ENCODE data around the gene BRSK1. TPM values are rescaled to one million over a fixed set of nuclear protein-coding genes. Genes with fewer than 3 reads are reported as not detected.

Gene BRSK1
- total RNA-seq, 2 donors from 2014 or later: 6.3 to 13.7 TPM

DNA sequence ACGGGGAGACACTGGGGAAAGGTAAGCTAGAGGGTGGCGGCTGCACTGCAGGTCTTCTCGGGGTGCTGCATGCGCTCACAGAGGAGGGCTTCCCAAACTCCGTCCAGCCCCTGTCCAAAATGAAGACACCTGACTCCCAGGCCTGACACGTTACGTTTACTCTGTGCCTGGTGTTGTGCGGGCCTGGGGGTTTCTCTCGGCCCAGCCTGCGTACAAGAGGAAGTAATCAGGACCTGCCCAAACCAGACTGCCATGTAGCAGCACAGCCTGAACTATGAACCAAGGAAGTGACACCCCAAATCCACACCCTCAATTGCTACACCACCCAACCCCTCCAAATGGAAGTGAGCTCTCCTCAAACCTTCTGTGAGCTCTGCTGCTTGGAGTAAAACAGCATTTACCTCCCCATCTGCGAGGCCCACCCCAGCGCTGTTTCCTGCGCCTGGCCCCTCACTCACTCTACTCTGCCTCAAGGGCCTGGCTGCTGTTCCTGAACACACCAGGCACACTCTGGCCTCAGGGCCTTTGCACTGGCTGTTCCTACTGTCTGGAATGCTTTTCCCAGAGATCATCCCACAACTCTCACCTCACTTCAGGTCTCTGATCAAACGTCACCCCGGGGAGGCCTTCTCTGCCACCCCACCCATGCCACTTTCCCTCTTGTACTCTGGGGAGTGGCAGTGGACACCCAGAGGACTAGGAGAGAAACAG lies 6.9 kb upstream of the BRSK1 start:
- no peak for ATAC-seq (replicated peaks)
- H3K27ac Mint-ChIP-seq: peak overlapping the region; percentile 54
- H3K27me3 Mint-ChIP-seq: no peaks in the 10 kb centered on the region
- peaks cover 42% of the 10 kb centered on the region for H3K36me3 Mint-ChIP-seq (ENCODE audit: low read depth)
- H3K4me1 Mint-ChIP-seq: peaks cover 15% of the 10 kb centered on the region
- H3K4me3 Mint-ChIP-seq: peak overlapping the region; percentile 28
- H3K9me3 Mint-ChIP-seq: no peaks in the 10 kb centered on the region

DNA sequence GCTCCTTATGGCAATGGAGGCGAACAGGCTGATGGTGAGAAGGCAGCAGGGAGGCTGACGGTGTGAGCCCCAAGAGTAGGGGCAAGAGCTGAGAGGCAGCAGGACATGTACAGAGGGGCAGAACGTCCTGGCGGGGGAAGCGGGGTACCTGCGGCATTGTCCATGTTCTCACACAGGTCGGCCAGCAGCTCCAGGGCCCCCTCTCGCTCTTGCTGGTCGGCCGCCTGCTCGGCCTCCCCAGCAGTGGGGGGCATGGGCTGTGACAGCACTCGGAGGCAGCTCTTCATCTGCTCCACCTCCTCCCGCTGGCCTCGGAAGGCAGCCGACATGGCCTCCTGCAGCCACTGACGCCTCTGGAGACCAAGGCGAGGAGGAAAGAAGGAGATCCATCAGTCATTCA lies 6.3 kb upstream of the BRSK1 start:
- peak overlapping the region; percentile 98 for H3K4me3 Mint-ChIP-seq
- H3K4me1 Mint-ChIP-seq: peaks cover 11% of the 10 kb centered on the region
- H3K27ac Mint-ChIP-seq: no peak overlapping the region
- no peak for ATAC-seq (replicated peaks)
- H3K27me3 Mint-ChIP-seq: no peaks in the 10 kb centered on the region
- no peaks in the 10 kb centered on the region for H3K9me3 Mint-ChIP-seq
- H3K36me3 Mint-ChIP-seq (ENCODE audit: low read depth): peaks cover 36% of the 10 kb centered on the region

DNA sequence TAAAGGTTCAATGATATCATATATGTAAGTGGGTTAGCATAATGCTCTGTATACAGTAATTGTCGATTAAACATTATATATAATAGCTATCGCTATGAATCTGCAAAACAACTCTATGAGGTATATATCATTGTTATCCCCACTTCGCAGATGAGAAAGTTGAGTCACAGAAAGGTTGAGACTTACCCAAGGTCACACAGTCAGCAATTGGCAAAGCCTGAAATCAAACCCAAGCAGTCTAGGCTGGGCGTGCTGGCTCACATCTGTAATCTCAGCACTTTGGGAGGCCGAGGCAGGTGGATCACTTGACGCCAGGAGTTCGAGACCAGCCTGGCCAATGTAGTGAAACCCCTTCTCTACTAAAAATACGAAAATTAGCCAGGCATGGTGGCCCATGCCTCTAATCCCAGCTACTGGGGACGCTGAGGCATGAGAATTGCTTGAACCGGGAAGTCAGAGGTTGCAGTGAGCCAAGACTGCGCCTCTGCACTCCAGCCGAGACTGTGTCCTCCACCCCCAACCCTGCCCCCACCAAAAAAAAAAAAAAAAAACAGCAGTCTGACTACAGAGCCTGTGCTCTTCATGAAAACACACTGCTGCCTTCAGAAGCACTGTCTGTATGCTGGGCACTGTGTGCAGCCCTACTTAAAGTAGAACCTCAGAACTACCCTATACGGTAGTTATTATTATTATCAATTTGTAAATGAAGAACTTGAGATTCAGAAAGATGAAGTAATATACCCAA lies 5.2 kb upstream of the BRSK1 start:
- Mint-ChIP-seq H3K4me1 (peaks cover 14% of the 10 kb centered on the region), H3K4me3 (peak overlapping the region; percentile 98), H3K9me3 (no peaks in the 10 kb centered on the region), H3K36me3 (ENCODE audit: low read depth) (peaks cover 25% of the 10 kb centered on the region), H3K27ac (peak overlapping the region; percentile 99), H3K27me3 (no peaks in the 10 kb centered on the region)
- no peak for ATAC-seq (replicated peaks)

DNA sequence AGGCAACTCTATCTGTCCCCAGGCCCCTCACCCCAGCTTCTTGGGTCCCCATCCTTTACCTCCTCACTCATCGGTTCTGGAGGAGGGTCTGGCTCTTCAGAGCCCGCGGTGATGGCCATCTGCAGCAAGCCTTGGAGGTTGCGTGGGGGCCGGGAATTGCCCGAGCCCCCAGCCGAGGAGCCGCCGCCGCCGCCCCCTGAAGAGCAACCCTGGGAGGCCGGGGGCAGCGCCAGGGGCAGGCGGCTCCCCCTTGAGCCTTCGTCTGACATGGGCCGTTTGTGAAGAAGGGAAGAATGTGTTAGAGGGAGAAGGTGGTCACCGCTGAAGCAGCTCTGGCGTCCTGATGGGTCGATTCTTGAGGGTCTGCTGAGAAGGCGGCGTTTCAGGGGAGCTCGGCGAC lies 4.5 kb upstream of the BRSK1 start:
- Mint-ChIP-seq H3K36me3 (ENCODE audit: low read depth) (peaks cover 22% of the 10 kb centered on the region), H3K4me3 (peak overlapping the region; percentile 98), H3K4me1 (peaks cover 17% of the 10 kb centered on the region), H3K9me3 (no peaks in the 10 kb centered on the region), H3K27me3 (no peaks in the 10 kb centered on the region), H3K27ac (peak overlapping the region; percentile 99)
- ATAC-seq (replicated peaks): no peak

GRCh38 chr19:55279770-55280643 lies 3.8 kb upstream of the BRSK1 start, which contains the start of gene HSPBP1:
TSS of gene HSPBP1 (minus strand) at chr19:55280110. CDS start at chr19:55279608, 502 bp downstream.
- Mint-ChIP-seq H3K4me1 (peaks cover 17% of the 10 kb centered on the region), H3K4me3 (peak within 1 kb of the TSS; percentile 98), H3K9me3 (no peaks in the 10 kb centered on the region), H3K27ac (peak within 1 kb of the TSS; percentile 99), H3K27me3 (no peaks in the 10 kb centered on the region), H3K36me3 (ENCODE audit: low read depth) (peaks cover 22% of the 10 kb centered on the region)
- ATAC-seq (replicated peaks): peak; percentile 92

- no peak for ATAC-seq (replicated peaks)
- Mint-ChIP-seq H3K4me3 (peak overlapping the region; percentile 33), H3K4me1 (peaks cover 11% of the 10 kb centered on the region), H3K27ac (no peak overlapping the region), H3K27me3 (no peaks in the 10 kb centered on the region), H3K36me3 (ENCODE audit: low read depth) (peaks cover 6% of the 10 kb centered on the region), H3K9me3 (no peaks in the 10 kb centered on the region)
These were observed 735 bp downstream of the BRSK1 start for GRCh38 chr19:55284405-55285058.

DNA sequence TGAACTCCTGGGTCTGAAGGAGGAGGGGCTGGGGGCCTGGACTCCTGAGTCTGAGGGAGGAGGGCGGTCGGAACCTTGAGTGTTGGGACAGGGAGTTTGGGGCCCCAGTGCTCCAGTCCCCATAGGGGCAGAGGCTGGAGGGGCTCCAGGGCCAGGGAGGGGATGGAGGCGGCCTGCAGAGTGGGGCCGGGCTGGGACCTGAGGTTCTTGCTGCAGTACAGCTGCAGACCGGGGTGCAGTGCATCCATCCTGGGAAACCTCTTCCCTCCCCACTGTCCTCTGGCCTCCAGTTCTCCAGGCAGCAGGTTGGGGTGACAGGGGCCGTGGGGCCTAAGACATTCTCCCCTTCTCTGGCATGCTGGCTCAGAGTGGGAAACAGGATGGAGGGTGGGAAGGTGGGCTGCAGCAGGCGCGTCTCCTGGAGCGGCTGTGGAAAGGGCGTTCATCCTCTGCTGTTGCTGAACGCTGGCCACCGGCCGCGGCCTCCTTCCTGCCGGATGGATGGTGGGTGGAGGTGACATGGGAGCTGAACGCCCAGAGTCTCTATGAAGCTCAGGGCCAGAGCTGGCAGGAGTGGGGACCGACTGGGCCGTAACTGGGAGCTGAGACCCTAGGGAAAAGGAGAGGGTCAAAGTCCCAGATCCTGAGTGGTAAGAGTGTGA lies 1.6 kb downstream of the BRSK1 start:
- no peaks in the 10 kb centered on the region for H3K9me3 Mint-ChIP-seq
- H3K27ac Mint-ChIP-seq: no peak overlapping the region
- ATAC-seq (replicated peaks): no peak
- H3K36me3 Mint-ChIP-seq (ENCODE audit: low read depth): no peaks in the 10 kb centered on the region
- H3K27me3 Mint-ChIP-seq: no peaks in the 10 kb centered on the region
- peak overlapping the region; percentile 33 for H3K4me3 Mint-ChIP-seq
- peaks cover 6% of the 10 kb centered on the region for H3K4me1 Mint-ChIP-seq

DNA sequence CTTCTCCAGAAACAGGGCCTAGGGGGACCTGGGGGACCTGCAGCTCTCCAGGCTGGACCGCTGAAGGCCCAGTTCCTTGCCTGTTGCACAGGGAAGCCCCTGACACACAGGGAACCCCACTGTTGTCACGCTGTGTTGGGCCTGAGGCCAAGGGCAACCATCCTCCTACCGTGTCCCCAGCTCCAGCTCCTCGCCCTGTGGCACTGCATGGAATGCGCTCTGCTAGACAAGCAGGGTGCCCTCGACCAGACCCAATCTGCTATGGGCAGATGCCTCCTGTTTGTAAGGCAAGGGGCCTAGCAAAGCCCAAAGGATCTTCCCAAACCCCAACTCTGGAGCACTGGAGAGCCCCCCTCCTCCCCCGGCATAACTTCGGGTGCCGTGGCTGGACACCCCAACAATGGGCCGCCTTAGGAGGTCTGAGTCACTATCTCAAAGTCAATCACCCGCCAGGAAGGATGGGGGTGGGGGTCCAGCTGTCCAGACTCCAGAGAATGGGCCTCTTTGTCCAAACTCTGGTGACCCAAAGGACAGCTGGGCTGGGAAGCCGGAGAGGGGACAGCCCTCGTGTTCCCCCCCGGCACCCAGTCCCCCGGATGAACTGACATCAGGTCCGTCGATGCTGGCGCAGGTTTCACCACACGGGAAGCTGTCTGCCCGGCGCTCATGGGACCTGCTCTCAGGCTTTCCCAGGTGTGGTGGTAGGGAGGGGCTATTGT lies 3.7 kb downstream of the BRSK1 start:
- no peaks in the 10 kb centered on the region for H3K36me3 Mint-ChIP-seq (ENCODE audit: low read depth)
- no peaks in the 10 kb centered on the region for H3K9me3 Mint-ChIP-seq
- ATAC-seq (replicated peaks): no peak
- H3K27ac Mint-ChIP-seq: no peak overlapping the region
- H3K27me3 Mint-ChIP-seq: no peaks in the 10 kb centered on the region
- peaks cover 6% of the 10 kb centered on the region for H3K4me1 Mint-ChIP-seq
- H3K4me3 Mint-ChIP-seq: no peak overlapping the region

DNA sequence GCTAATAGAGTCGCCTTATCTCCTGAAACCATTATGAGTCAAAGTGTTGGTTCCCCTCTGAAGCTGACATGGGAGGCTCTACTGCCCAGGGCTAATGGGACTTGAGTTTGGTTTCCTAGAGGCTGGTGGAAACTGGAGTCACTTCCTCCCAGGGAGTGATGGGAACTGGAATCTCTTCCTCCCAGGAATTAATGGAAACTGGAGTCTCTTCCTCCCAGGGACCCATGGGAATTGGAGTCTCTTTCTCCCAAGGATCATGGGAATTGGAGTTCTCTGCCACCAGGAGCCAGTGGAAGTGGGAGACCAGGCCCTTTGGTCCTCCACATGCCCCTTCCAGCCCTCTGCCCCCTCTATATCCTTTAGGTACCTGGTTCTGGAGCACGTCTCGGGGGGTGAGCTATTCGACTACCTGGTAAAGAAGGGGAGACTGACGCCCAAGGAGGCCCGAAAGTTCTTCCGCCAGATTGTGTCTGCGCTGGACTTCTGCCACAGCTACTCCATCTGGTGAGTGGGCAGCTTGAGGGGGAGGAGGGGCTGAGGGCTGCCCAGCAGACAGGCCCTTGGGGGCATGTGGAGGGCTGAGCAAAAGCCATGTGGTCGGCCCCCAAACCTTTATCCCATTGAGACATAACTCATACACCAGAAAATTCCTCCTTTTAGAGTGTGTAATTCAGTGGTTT lies 5.5 kb downstream of the BRSK1 start:
- Mint-ChIP-seq H3K27ac (no peak overlapping the region), H3K4me3 (no peak overlapping the region), H3K27me3 (no peaks in the 10 kb centered on the region), H3K4me1 (no peaks in the 10 kb centered on the region), H3K36me3 (ENCODE audit: low read depth) (no peaks in the 10 kb centered on the region), H3K9me3 (no peaks in the 10 kb centered on the region)
- no peak for ATAC-seq (replicated peaks)

- Mint-ChIP-seq H3K36me3 (ENCODE audit: low read depth) (no peaks in the 10 kb centered on the region), H3K4me1 (no peaks in the 10 kb centered on the region), H3K27ac (no peak overlapping the region), H3K27me3 (no peaks in the 10 kb centered on the region), H3K9me3 (no peaks in the 10 kb centered on the region), H3K4me3 (no peak overlapping the region)
- ATAC-seq (replicated peaks): no peak
These were observed 13.5 kb downstream of the BRSK1 start for GRCh38 chr19:55297267-55297666.

GRCh38 chr19:55299991-55300390 lies 16.2 kb downstream of the BRSK1 start:
- no peak for ATAC-seq (replicated peaks)
- H3K4me3 Mint-ChIP-seq: no peak overlapping the region
- H3K27ac Mint-ChIP-seq: no peak overlapping the region
- no peaks in the 10 kb centered on the region for H3K36me3 Mint-ChIP-seq (ENCODE audit: low read depth)
- H3K9me3 Mint-ChIP-seq: no peaks in the 10 kb centered on the region
- H3K4me1 Mint-ChIP-seq: no peaks in the 10 kb centered on the region
- H3K27me3 Mint-ChIP-seq: no peaks in the 10 kb centered on the region

GRCh38 chr19:55300886-55301458 lies 17.2 kb downstream of the BRSK1 start:
- no peaks in the 10 kb centered on the region for H3K4me1 Mint-ChIP-seq
- H3K27ac Mint-ChIP-seq: peak overlapping the region; percentile 91
- H3K4me3 Mint-ChIP-seq: peak overlapping the region; percentile 88
- no peaks in the 10 kb centered on the region for H3K27me3 Mint-ChIP-seq
- no peaks in the 10 kb centered on the region for H3K36me3 Mint-ChIP-seq (ENCODE audit: low read depth)
- no peaks in the 10 kb centered on the region for H3K9me3 Mint-ChIP-seq
- no peak for ATAC-seq (replicated peaks)
